ENCODE results near the gene SLC2A9. TPM values are rescaled to one million over a fixed set of nuclear protein-coding genes. Genes with fewer than 3 reads are reported as not detected.

The SLC2A9 gene
- total and polyA plus RNA-seq, 2 of the 4 experiments (the other 2 are of a cell fraction): 0.72 to 2.1 TPM

GRCh38 chr4:10017037-10017893, 4.0 kb downstream of the SLC2A9 start (continued):
- no peak for TF ChIP-seq BHLHE40 (IDR thresholded peaks at IDR 0.05; ENCODE audit: low read depth, low read length)
- TF ChIP-seq POLR2A (IDR thresholded peaks at IDR 0.05; ENCODE audit: low read depth, low read length): no peak

GRCh38 chr4:10016169-10016568, 5.1 kb downstream of the SLC2A9 start:
- Histone ChIP-seq H4K8ac (ENCODE audit: low read depth in 2 of 2, low read length in 2 of 2) (no peak overlapping the region), H2BK5ac (ENCODE audit: low read depth, low read length, poor library complexity, severe bottlenecking) (no peak overlapping the region), H3K9me1 (ENCODE audit: insufficient read depth, low read length) (peaks cover 7% of the 10 kb centered on the region), H2BK20ac (ENCODE audit: low read depth, low read length) (no peak overlapping the region), H3K9me3 (ENCODE audit: control insufficient read depth, insufficient read depth, low read length) (no peaks in the 10 kb centered on the region), H2AK9ac (replicated peaks; ENCODE audit: low read depth, low read length, poor library complexity) (no peak overlapping the region), H3K4me1 (ENCODE audit: control insufficient read depth, insufficient read depth, low read length) (peaks cover under 1% of the 10 kb centered on the region; the same call in 1 of the 2 replicates), H3K23ac (ENCODE audit: low read depth, low read length) (no peak overlapping the region), H3K4me2 (ENCODE audit: low read depth, low read length) (no peak overlapping the region), H3K27ac (ENCODE audit: insufficient read depth, low read length) (no peak overlapping the region), H3K14ac (replicated peaks; ENCODE audit: low read depth, low read length) (no peak overlapping the region), H3K18ac (ENCODE audit: low read depth, low read length) (no peak overlapping the region), H3K56ac (ENCODE audit: extremely low read depth, insufficient read depth, low read length) (no peak overlapping the region), H3K36me3 (ENCODE audit: control insufficient read depth, insufficient read depth, low read length) (no peaks in the 10 kb centered on the region), H4K91ac (ENCODE audit: insufficient read depth, low read depth, low read length) (no peak overlapping the region), H3K79me1 (ENCODE audit: low read depth in 1 of 2, low read length in 2 of 2) (no peaks in the 10 kb centered on the region), H2BK120ac (ENCODE audit: low read depth, low read length) (no peak overlapping the region), H3K9ac (ENCODE audit: low read depth, low read length) (no peak overlapping the region), H2BK15ac (ENCODE audit: low read depth, low read length) (no peak overlapping the region), H3K4ac (ENCODE audit: low read depth, low read length) (no peak overlapping the region), H4K20me1 (ENCODE audit: insufficient read depth, low read length) (no peaks in the 10 kb centered on the region), H4K5ac (ENCODE audit: low read depth, low read length) (no peak overlapping the region), H2AK5ac (ENCODE audit: low read depth, low read length) (no peak overlapping the region), H3K4me3 (ENCODE audit: insufficient read depth, low read depth, low read length) (no peak overlapping the region), H3K27me3 (ENCODE audit: control insufficient read depth, insufficient read depth, low read length) (no peaks in the 10 kb centered on the region), H2AFZ (replicated peaks; ENCODE audit: low read length, poor library complexity) (no peak overlapping the region)
- ChIA-PET CTCF (interaction anchor here (0.6 to 1.1 kb wide), 2 partner anchors 14 to 228 kb away, joined by 3 read pairs; no protein-coding TSS in a partner anchor), POLR2A (ENCODE audit: unreplicated experiment) (no interaction called here)
- no CpG with 5 or more reads among the region's 6 CpGs for WGBS, 2 experiments (ENCODE audit: extremely low coverage in 2 of 2, insufficient read length in 1 of 2)
- no TSS peak for BruUV-seq (replicated peaks)
- DNase-seq (no peak), ATAC-seq (ENCODE audit: low read depth) (no peak)
- dilution Hi-C loops (cut with HindIII; ENCODE audit: low sequenced_read_pairs, unreplicated experiment): no loop called here
- intact Hi-C loops (cut with micrococcal nuclease): loop anchor here (10.0 kb wide), 1 partner anchor 311 kb away; no protein-coding TSS in a partner anchor
- in situ Hi-C loops (cut with MboI; ENCODE audit: low sequenced_read_pairs): loop anchor here (5.0 kb wide), 1 partner anchor 254 kb away; no protein-coding TSS in a partner anchor
- TF ChIP-seq SMC3 (IDR thresholded peaks at IDR 0.05; ENCODE audit: low read depth, low read length): no peak
- TF ChIP-seq MAZ (IDR thresholded peaks at IDR 0.05; ENCODE audit: borderline replicate concordance, low read depth, low read length): no peak
- no peak for TF ChIP-seq FOS (IDR thresholded peaks at IDR 0.05; ENCODE audit: low read depth, low read length)
- TF ChIP-seq CTCF (conservative IDR thresholded peaks at IDR 0.05; ENCODE audit: low read depth, low read length): no peak
- no peak for TF ChIP-seq CEBPB (IDR thresholded peaks at IDR 0.05; ENCODE audit: low read depth, low read length)
- TF ChIP-seq CHD1 (IDR thresholded peaks at IDR 0.05; ENCODE audit: low read depth, low read length): no peak
- TF ChIP-seq RFX5 (IDR thresholded peaks at IDR 0.05; ENCODE audit: low read depth, low read length): no peak
- no peak for TF ChIP-seq USF2 (IDR thresholded peaks at IDR 0.05; ENCODE audit: low read depth, low read length)
- TF ChIP-seq ELK1 (IDR thresholded peaks at IDR 0.05; ENCODE audit: borderline replicate concordance, low read depth, low read length): no peak
- no peak for TF ChIP-seq RAD21 (IDR thresholded peaks at IDR 0.05; ENCODE audit: low read length)
- TF ChIP-seq POLR2A (IDR thresholded peaks at IDR 0.05; ENCODE audit: low read depth, low read length): no peak
- no peak for TF ChIP-seq BHLHE40 (IDR thresholded peaks at IDR 0.05; ENCODE audit: low read depth, low read length)
